PC-9 (cell line): Measurements from ENCODE around the gene SMURF1.

ENCODE experiments used
- CTCF ChIP-seq: fragments of 200-600 bp; sonication (generic); conservative IDR thresholded peaks from 2 replicates; pipeline ENCODE4 v1.6.1; 2017; ENCODE audit warnings: mixed run types, antibody characterized with exemption, mild to moderate bottlenecking, moderate library complexity
- EZH2 ChIP-seq: fragments of 200-600 bp; sonication (generic); IDR thresholded peaks from 2 replicates; pipeline ENCODE4 v1.8.0; 2017; ENCODE audit warnings: antibody characterized with exemption, low read depth

DNA sequence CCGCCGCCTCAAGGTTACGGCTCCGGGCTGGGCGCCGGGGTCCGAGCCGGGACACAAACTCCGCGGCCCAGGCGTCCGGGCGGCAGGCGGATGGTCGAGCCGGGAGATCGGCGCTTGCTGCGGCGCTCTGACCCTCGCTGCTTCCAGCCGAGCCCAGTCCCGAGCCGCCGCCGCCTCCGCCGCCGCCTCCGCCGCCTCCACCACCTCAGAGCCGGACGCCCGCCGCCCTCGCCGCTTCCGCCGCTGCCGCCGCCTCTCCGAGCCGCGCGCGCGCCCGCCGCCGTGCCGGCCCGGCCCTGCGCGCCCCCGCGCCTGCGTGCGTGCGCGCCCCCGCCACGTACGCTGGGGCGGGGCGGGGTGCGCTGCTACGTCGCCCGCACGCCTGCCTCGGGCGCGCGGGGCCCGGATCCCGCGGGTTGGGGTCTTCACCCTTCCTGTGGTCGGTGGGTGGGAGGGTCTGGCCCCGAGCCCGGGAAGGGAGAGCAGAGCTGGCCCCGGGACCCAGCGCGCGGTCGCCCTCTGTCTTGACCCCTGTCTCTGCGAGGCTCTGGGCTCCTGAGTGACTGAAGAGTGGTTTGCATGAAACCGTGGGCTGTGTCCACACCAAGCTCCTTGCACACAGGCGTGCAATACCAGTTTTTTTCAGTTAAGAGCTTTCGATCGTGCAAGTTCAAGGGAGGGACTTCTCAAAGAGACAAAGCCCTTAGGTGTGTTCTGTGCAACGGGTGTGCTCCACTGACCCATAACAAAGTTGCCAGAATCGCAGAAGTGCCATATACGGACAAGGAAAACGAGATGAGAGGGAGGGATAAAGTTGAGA lies at the start of gene SMURF1:
- TF ChIP-seq CTCF (no peak), EZH2 (no peak)
